Stomach (tissue), 4 donors: Measurements from ENCODE around the gene ABCF2.

Experiments
- CTCF ChIP-seq, 7 experiments: fragments of 450-650 bp in 4 of 7; fragments of 200-600 bp in 3 of 7; sonication (generic) in 3 of 7; IDR thresholded peaks; one replicate each; pipeline ENCODE4 v1.5.1; 2016 to 2019; ENCODE audit warnings: antibody characterized with exemption in 7 of 7, control low read depth in 2 of 7, mild to moderate bottlenecking in 1 of 7
- EP300 ChIP-seq: sonication (generic); formaldehyde crosslinking; IDR thresholded peaks from one replicate; pipeline ENCODE4 v1.6.1; 2017; ENCODE audit warnings: antibody characterized with exemption
- POLR2A ChIP-seq, 4 donors: fragments of 450-650 bp; IDR thresholded peaks; one replicate each; pipeline ENCODE4 v1.6.1; 2016; ENCODE audit warnings: antibody characterized with exemption in 4 of 4, control low read depth in 2 of 4, mild to moderate bottlenecking in 1 of 4, moderate library complexity in 1 of 4

- TF ChIP-seq CTCF (IDR thresholded peaks at IDR 0.05) (no peak), EP300 (no peak), POLR2A (IDR thresholded peaks at IDR 0.05) (no peak)
Measured at GRCh38 chr7:151244841-151245346, 17.9 kb upstream of the ABCF2 start.
